Right lobe of liver (tissue), 6 donors: ENCODE data around the gene MYL7. TPM values are rescaled to one million over a fixed set of nuclear protein-coding genes. Genes with fewer than 3 reads are reported as not detected.

Source experiments
- ATAC-seq, 4 donors: fragments of 200-7000 bp; cut with Tn5 transposase; one replicate each; pipeline ENCODE4 v1.9.1; 2020; ENCODE audit warnings: mild to moderate bottlenecking in 4 of 4, moderate library complexity in 4 of 4
- DNase-seq, 3 donors: peaks; one replicate each; pipeline ENCODE4 v3.0.0-alpha.2; 2020
- H3K27ac ChIP-seq, 3 donors: fragments of 200-600 bp; one replicate each; pipeline ENCODE4 v1.8.0; 2022
- H3K27me3 ChIP-seq, 2 donors: fragments of 200-600 bp; one replicate each; pipeline ENCODE4 v1.8.0; 2022
- H3K36me3 ChIP-seq, 4 donors: fragments of 200-600 bp; sonication (generic) in 1 of 4; one replicate each; pipeline versions ENCODE4 v1.5.1 to v1.8.0; 2017 to 2022; ENCODE audit warnings: control low read depth in 1 of 4
- H3K4me1 ChIP-seq, 4 donors: fragments of 200-600 bp; sonication (generic) in 1 of 4; one replicate each; pipeline versions ENCODE4 v1.5.1 to v1.8.0; 2017 to 2022; ENCODE audit warnings: control low read depth in 1 of 4
- H3K4me3 ChIP-seq, 3 donors: fragments of 200-600 bp; one replicate each; pipeline ENCODE4 v1.8.0; 2022
- H3K9me3 ChIP-seq, 4 donors: fragments of 200-600 bp; sonication (generic) in 1 of 4; one replicate each; pipeline versions ENCODE4 v1.5.1 to v1.8.0; 2017 to 2022; ENCODE audit warnings: control low read depth in 1 of 4
- CTCF ChIP-seq, 4 donors: fragments of 200-600 bp in 3 of 4; fragments of 450-650 bp in 1 of 4; IDR thresholded peaks; one replicate each; pipeline versions ENCODE4 v1.5.1 to v1.8.0; 2016 to 2022; ENCODE audit warnings: antibody characterized with exemption in 4 of 4, mild to moderate bottlenecking in 2 of 4
- POLR2A ChIP-seq: fragments of 450-650 bp; IDR thresholded peaks from one replicate; pipeline ENCODE4 v1.6.1; 2017; ENCODE audit warnings: antibody characterized with exemption, mild to moderate bottlenecking
- WGBS: methylation state at CpG from one replicate; pipeline ENCODE4 v1.1.6; 2018; ENCODE audit warnings: low coverage, low lambda C conversion rate; ENCODE audit not compliant: insufficient coverage; ENCODE audit errors: missing lambda C conversion rate; 5-methylcytosine and 5-hydroxymethylcytosine counted together
- intact Hi-C, 2 donors: fragments of 100-400 bp; cut with DNase I; formaldehyde crosslinking; loops; one replicate each; pipeline versions ENCODE4 v1.11.2 to v1.14.1; 2022
- small RNA-seq, 2 experiments: library from RNA; depleted of rRNA; stranded (forward); fragments of <200 nt; gene quantifications; one replicate each; pipeline ENCODE3, GENCODE V24; 2016
- total RNA-seq, 6 experiments: library from RNA; depleted of rRNA in 2 of 6; stranded (reverse); fragments of >200 nt in 2 of 6; fragmentation: NEBNext Ultra II Directional in 3 of 6; extraction: Animal tissue kit (Norgen Biotek cat#: 25700) in 3 of 6; gene quantifications; one replicate each; pipeline versions ENCODE4 v1.1.0 to v1.2.4, GENCODE V29; 2016 to 2023
- donor health status: DM: no; HTN: yes; CAD: no.
- donor health status: DM: no; HTN: no; CAD: no.
- donor health status: DM: no; HTN: no; CAD: no.
- donor health status: DM: no; HTN: yes; CAD: no.
- donor health status: DM: no; HTN: yes; CAD: no.

The MYL7 gene
- total RNA-seq, 6 experiments from 2014 or later: 2.0 TPM; not detected in 5

- DNase-seq: no peak
- H3K27ac ChIP-seq: no peak overlapping the region
- no peaks in the 10 kb centered on the region for H3K36me3 ChIP-seq
- peaks cover 0 to 17% (median 7%) of the 10 kb centered on the region in 4 donors for H3K4me1 ChIP-seq
- no peak overlapping the region for H3K4me3 ChIP-seq
- WGBS: 54% methylated on average over 2 of the region's 2 CpGs
- no peak for ATAC-seq
- H3K27me3 ChIP-seq: no peaks in the 10 kb centered on the region
- no peaks in the 10 kb centered on the region for H3K9me3 ChIP-seq
- intact Hi-C loops: no loop called here
- TF ChIP-seq POLR2A (no peak), CTCF (IDR thresholded peaks at IDR 0.05) (no peak)
Measured at GRCh38 chr7:44094365-44094764, 46.8 kb downstream of the MYL7 start.

DNA sequence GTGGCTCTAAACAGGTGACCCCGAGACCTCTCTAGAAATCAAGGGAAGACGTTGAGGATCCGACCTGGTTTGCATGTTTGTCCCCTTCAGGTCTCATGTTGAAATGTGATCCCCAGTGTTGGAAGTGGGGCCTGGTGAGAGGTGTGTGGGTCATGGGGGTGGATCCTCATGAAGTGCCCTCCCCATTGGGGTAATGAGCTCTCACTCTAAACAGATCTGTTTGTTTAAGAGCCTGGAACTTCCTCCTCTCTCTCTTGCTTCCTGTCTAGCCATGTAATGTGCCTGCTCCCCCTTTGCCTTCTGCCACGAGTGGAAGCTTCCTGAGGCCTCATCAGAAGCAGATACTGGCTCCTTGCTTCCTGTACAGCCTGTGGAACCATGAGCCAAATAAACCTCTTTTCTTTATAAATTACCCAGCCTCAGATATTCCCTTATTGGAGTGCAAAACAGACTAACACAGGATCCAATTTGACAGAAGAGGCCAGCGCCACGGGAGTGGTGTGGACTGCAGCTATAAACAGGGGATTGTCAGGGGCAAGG lies 48.0 kb downstream of the MYL7 start:
- H3K36me3 ChIP-seq: no peaks in the 10 kb centered on the region
- no peak overlapping the region for H3K4me3 ChIP-seq
- ATAC-seq (no peak), DNase-seq (no peak)
- no peak overlapping the region for H3K27ac ChIP-seq
- H3K27me3 ChIP-seq: no peaks in the 10 kb centered on the region
- H3K4me1 ChIP-seq: peaks cover 0 to 29% (median 7%) of the 10 kb centered on the region in 4 donors
- H3K9me3 ChIP-seq: no peaks in the 10 kb centered on the region
- WGBS: 95% methylated on average over 4 of the region's 6 CpGs
- TF ChIP-seq CTCF (IDR thresholded peaks at IDR 0.05): no peak
- intact Hi-C loops: no loop called here

Small RNA genes within 50 kb of the gene (small RNA-seq; reads per million reads assigned to genes)
- gene RNA5SP230: 0 reads per million in 2 experiments

Other genes starting within 250 kb of the MYL7 start
- gene URGCP, start 234.7 kb downstream of the MYL7 start, total RNA-seq: 10 to 100 TPM; 13.7 to 32.2 (median 25.2) TPM
- gene UBE2D4, start 214.9 kb downstream of the MYL7 start, total RNA-seq: 10 to 100 TPM; 13.6 to 25.1 (median 17.8) TPM
- gene SPDYE1, start 143.4 kb downstream of the MYL7 start, total RNA-seq: not detected
- 10 to 100 TPM; 30.7 to 48.1 (median 36.9) TPM for gene DBNL, start 96.6 kb downstream of the MYL7 start, total RNA-seq
- under 1 TPM in 3 of 6 experiments, not detected in 3; 0.31 to 0.56 (median 0.46) TPM for gene PGAM2, start 75.8 kb downstream of the MYL7 start, total RNA-seq
- 10 to 100 TPM in 5 of 6 experiments, 1 to 10 TPM in 1; 8.7 to 22.9 (median 14.6) TPM for gene POLM, start 58.8 kb downstream of the MYL7 start, total RNA-seq
- 10 to 100 TPM in 4 of 6 experiments, 1 to 10 TPM in 2; 7.8 to 37.8 (median 14.3) TPM for gene AEBP1, start 37.0 kb downstream of the MYL7 start, total RNA-seq
- 10 to 100 TPM; 36.4 to 73.4 (median 57.3) TPM for gene POLD2, start 17.8 kb downstream of the MYL7 start, total RNA-seq
- 1 to 10 TPM in 4 of 6 experiments, under 1 TPM in 2; 0.50 to 5.9 (median 2.0) TPM for gene GCK, start 48.1 kb upstream of the MYL7 start, total RNA-seq
- gene YKT6, start 59.6 kb upstream of the MYL7 start, total RNA-seq: 10 to 100 TPM; 15.0 to 23.8 (median 19.2) TPM
- 1 to 10 TPM; 2.1 to 5.1 (median 3.3) TPM for gene CAMK2B, start 184.3 kb upstream of the MYL7 start, total RNA-seq